IPS-15b (cell line): Measurements from ENCODE around the gene CELF2.

ENCODE experiments used
- H3K27me3 ChIP-seq: one replicate; pipeline ENCODE4 v1.6.1; 2013; ENCODE audit warnings: low read length; ENCODE audit not compliant: control insufficient read depth, insufficient read depth
- H3K36me3 ChIP-seq: one replicate; pipeline ENCODE4 v1.6.1; 2013; ENCODE audit warnings: low read length; ENCODE audit not compliant: control insufficient read depth, insufficient read depth
- H3K4me1 ChIP-seq: one replicate; pipeline ENCODE4 v1.6.1; 2013; ENCODE audit warnings: mild to moderate bottlenecking, low read length; ENCODE audit not compliant: control insufficient read depth, insufficient read depth
- H3K4me3 ChIP-seq: one replicate; pipeline ENCODE4 v1.5.1; 2013; ENCODE audit warnings: low read depth, low read length
- H3K9ac ChIP-seq: one replicate; pipeline ENCODE4 v1.6.1; 2013; ENCODE audit warnings: low read depth, mild to moderate bottlenecking, low read length
- H3K9me3 ChIP-seq: one replicate; pipeline ENCODE4 v1.6.1; 2013; ENCODE audit warnings: mild to moderate bottlenecking, low read length; ENCODE audit not compliant: control insufficient read depth, insufficient read depth

Gene CELF2

DNA sequence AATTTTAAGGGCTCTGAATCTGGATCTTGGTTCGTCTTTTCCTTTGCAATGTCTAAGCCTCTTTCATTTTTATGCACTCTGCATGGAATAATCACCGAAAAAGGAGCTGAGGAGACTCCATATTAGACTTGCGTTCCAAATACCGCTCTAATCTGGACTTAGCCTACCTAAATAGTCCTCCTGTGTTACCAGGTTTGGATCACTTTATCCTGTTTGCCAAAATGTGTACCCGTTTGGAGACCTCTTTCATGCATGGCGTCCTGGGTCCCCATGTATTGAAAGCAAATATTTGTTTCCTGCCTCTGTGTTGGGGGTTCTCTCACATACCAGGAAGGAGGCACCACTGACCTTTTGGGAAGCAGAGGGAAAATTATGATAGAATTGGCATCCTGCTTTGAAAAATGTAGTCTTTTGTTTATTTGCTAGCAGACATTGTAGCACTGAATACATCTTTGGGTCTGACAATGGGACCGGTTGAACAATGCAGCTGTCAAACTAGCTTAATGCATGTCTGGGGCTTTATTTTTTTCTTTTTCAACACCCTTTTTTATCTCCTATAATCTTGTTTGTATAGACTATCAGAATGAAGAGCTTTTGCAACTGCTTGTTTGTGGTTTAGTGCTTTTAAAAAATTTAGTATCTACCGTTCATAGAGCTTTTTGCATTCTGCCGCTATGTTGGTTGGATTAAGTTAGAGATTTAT, 11.8 kb upstream of the CELF2 start:
- Histone ChIP-seq H3K9ac (no peak overlapping the region), H3K36me3 (no peaks in the 10 kb centered on the region), H3K27me3 (no peaks in the 10 kb centered on the region), H3K4me3 (no peak overlapping the region), H3K4me1 (no peaks in the 10 kb centered on the region), H3K9me3 (no peaks in the 10 kb centered on the region)

DNA sequence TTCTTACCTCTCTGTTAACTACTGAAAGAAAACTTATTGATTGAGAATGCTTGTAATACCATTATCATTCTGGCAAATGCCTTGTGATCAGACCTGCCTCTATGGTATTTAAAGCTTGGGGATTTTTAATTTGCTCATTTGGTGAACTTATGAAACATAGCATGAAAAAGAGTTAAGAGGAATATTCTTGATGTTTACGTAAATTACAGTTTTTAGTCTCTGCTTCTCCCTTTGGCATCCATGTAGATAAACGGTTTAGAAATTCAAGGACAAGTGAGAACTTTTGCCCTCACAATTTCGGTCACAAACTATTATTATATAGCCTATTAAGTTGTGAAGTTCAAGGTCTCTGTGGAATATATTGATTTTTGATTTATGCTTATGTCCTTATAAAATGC, 11.2 kb upstream of the CELF2 start:
- Histone ChIP-seq H3K4me1 (no peaks in the 10 kb centered on the region), H3K4me3 (no peak overlapping the region), H3K27me3 (no peaks in the 10 kb centered on the region), H3K9me3 (no peaks in the 10 kb centered on the region), H3K36me3 (no peaks in the 10 kb centered on the region), H3K9ac (no peak overlapping the region)

DNA sequence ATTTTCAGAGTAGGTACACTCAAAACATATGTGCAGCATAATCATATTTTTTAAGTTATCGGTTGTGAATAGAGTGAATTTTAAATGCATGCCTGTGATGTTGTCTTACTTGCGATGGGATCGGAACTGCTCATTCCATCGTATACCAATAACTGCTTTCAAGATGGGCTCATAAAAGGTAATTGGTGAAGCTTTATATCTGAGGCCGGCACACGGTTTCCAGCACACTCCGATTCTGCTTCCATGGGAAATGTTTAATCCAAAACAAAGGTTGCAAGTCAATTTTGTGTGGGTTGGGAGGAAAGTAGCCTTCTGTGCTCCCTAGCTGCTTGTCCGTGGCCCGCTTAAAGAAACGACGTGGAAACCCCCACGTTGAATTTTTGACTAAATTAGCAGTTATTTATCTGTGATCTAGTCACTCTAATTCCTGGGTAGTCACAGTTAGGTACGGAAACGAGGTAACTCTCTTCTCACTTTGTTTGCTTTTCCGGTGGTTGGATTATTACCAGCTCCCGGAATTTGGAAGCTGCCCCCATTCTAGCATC, 10.1 kb upstream of the CELF2 start:
- no peaks in the 10 kb centered on the region for H3K27me3 ChIP-seq
- no peak overlapping the region for H3K4me3 ChIP-seq
- H3K36me3 ChIP-seq, result no peaks in the 10 kb centered on the region
- no peaks in the 10 kb centered on the region for H3K9me3 ChIP-seq
- no peaks in the 10 kb centered on the region for H3K4me1 ChIP-seq
- H3K9ac ChIP-seq, result no peak overlapping the region

DNA sequence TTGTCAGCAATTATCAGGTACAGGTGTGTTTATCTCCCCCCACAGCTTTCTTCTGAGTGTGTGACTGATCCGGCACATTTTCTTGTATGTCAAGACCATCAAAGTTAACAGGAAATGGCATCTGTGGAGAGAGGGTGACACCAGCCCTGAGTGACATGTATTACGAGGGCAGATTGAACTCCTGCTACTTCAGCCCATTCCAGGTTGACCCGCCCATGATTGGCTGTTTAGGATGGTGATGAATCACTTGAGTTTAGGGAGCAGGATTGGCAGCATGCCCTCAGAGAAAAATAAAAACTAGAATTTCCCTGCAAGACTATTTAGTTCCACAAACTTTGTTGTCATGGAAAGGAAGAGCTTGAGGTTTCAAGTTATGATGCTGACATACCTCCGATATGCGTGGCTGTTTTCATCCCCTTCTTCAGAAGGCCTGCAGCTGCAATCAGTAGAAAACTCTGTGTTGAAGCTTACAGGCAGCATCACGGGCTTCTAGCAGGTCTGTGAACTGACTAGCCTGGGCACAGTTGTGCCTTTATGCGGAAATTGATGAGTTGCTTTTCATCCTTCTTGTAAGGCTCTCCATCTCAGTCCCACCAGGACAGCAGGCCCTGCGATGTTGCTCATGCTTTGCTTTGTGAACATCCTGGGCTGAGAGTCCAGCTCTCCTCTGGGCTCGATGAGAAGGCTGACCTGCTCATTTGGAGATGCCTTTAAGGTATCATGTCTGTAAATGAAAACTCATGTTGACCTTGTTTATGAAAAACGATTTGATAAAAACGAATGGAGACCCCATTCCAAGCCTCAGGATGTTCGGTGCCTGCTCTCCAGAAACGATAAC, 8.0 kb upstream of the CELF2 start:
- Histone ChIP-seq H3K9ac (no peak overlapping the region), H3K27me3 (no peaks in the 10 kb centered on the region), H3K36me3 (no peaks in the 10 kb centered on the region), H3K4me3 (no peak overlapping the region), H3K4me1 (peaks cover 6% of the 10 kb centered on the region), H3K9me3 (no peaks in the 10 kb centered on the region)

DNA sequence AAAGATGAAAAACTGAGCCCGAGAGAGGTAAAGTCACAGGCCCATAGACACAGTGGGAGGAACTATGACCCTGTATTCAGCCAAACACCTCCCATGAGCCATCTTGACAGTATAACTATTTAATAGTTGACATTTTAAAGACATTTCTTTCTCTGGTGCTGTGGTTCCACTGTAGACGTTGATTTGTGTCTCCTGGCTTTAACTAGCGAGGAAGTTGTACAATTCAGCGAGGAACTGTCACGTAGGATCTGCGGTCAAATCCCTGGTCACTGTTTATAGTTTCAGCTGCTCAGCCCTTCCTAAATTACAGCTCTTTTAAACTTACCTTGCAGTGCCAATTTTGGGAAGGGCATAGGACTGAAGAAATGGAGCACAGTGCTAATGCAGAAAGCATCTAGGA, 7.1 kb upstream of the CELF2 start:
- Histone ChIP-seq H3K27me3 (no peaks in the 10 kb centered on the region), H3K4me1 (peaks cover 6% of the 10 kb centered on the region), H3K36me3 (no peaks in the 10 kb centered on the region), H3K4me3 (no peak overlapping the region), H3K9me3 (no peaks in the 10 kb centered on the region), H3K9ac (no peak overlapping the region)

DNA sequence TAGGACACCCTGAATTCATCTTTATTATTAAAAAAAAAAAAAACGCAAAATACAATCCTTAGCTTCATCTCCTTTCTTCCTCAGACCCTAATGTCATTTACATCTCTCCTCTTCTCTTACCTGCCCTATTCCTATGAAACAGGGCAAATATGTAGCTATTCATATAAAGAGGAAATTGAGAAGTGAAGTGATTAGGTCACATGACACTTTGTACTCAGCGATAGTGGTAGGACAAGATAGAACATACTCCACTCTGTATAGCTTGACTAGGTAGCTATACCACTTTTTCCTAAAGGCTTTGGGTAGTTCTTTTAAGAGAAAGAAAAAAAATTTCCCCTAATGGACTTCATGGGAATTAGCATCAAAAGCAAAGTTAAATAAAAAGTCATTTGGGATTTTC, 6.2 kb upstream of the CELF2 start:
- H3K9ac ChIP-seq, result no peak overlapping the region
- peaks cover 5% of the 10 kb centered on the region for H3K27me3 ChIP-seq
- H3K36me3 ChIP-seq, result no peaks in the 10 kb centered on the region
- H3K9me3 ChIP-seq, result no peaks in the 10 kb centered on the region
- H3K4me1 ChIP-seq, result peaks cover 6% of the 10 kb centered on the region
- no peak overlapping the region for H3K4me3 ChIP-seq

DNA sequence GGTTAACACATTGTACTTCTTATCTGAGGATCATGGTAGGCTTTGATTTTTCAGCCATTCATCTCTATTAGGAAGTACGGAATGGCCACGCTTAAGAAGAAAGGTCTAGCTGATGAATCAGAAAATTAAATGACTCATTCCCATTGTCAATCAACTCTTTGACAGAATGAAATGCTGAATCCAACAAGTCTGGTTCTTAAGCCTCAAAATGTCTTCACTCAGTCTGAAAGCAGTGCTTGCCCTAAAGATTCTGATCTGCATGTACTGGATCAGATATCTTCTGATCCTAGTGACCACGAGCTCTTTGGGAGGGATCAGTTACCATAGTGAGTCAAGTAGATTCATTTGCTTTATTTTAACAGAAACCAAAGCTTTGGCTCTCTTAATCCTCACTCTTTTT, 5.7 kb upstream of the CELF2 start:
- H3K27me3 ChIP-seq, result peaks cover 11% of the 10 kb centered on the region

DNA sequence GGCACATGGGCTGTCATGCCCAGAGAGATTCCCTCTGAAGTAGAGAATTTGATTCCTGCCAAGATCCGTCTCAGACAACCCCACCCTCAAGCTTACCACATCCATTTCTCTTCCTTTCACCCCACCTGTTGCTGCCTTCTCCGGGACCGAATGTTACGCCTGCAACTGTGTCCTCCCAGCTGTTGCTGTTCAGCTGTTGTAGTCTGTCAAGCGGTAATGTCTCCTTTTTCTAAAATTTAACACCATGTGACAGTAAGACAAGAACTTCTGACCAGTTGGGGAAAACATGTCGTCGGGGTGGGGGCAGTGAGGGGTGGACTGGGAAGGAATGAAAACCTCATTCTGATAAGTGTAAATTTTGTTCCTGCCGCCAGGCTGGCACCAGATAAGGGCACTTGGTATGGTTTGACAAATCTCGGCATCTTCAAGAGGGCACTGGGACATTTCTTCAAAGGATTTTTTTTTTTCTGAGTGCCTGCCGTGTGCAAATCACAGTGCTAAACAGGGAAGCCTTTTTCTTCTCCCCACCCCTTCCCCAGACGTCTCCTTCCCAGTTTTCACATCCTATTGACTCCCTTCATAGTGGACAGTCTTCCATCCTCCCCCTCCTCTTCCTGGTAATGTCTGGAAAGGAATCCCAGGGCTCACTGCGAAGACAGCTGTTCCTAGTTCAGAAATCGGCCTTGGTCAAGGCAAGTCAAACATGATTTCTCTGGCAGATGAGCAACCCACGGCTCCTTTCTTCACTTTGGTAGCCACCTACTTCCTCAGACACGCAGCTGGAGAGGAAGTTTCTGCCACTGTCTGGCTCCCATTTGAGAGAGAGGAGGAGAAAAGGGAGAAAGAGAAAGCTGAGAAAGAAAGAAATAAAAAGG, 5.0 kb upstream of the CELF2 start:
- no peak overlapping the region for H3K9ac ChIP-seq
- H3K4me3 ChIP-seq, result no peak overlapping the region
- H3K36me3 ChIP-seq, result no peaks in the 10 kb centered on the region
- peaks cover 13% of the 10 kb centered on the region for H3K27me3 ChIP-seq
- H3K4me1 ChIP-seq, result peaks cover 13% of the 10 kb centered on the region
- no peaks in the 10 kb centered on the region for H3K9me3 ChIP-seq

More for the DNA sequence above, 5.7 kb upstream of the CELF2 start:
- Histone ChIP-seq H3K4me1 (peaks cover 10% of the 10 kb centered on the region), H3K36me3 (no peaks in the 10 kb centered on the region), H3K9ac (no peak overlapping the region), H3K4me3 (no peak overlapping the region), H3K9me3 (no peaks in the 10 kb centered on the region)

DNA sequence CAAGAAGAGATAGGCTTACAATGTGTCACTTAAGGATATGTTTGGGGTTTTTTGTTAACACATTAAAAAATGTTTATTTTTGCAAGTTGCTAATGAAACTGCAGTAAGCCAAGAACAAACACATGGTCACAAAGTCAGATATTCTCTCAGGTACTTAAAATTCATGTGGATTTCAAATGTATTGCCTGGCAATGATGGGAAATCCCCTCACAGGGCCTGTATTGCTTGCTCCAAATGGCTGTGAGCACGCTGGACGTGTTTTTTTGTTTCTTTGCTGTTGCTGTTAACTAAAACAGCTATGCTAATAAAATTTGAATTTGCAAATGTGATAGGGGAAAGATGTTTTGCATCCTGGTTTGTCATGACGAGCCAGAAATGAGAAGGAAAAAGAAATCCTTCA, 3.8 kb upstream of the CELF2 start:
- Histone ChIP-seq H3K27me3 (peaks cover 15% of the 10 kb centered on the region), H3K36me3 (no peaks in the 10 kb centered on the region), H3K4me1 (peaks cover 13% of the 10 kb centered on the region), H3K9me3 (no peaks in the 10 kb centered on the region), H3K4me3 (no peak overlapping the region), H3K9ac (no peak overlapping the region)

DNA sequence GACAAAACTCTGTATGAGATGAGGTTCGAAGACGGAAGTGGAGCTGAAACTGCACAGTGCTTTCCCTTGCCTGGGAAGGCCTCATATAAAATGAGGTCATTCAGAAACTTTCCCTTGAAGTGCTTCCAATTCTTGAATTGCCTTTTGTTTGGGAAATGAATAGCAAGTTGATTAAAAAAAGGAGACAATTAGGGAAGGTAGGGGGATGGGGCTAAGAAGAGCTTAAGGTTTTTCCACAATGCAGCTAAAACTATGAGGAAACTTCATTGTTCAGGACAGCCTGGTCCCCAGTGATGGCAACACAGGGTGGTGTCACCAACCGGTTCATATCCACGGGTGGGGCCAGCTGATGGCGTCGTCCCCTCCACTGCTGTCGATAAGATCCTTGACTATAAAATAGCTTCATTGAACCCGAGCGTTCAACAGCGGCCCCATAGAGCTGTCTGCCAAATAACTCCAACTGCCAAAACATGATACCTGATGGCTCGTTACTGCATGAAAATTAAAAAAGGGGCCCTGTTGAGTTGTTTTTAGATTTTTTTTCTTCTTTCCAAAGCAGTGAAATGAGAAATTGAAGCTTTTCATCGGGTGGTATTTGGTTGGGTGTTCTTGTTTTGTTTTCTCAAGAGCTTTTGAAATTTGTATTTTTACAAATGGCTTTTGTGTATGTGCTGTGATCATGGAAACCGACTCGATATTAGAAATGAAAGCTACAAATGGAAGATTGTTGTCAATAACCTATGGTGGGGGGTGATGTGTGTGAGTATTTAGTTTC, 2.8 kb upstream of the CELF2 start:
- Histone ChIP-seq H3K4me3 (no peak overlapping the region), H3K36me3 (no peaks in the 10 kb centered on the region), H3K4me1 (peaks cover 16% of the 10 kb centered on the region), H3K9me3 (no peaks in the 10 kb centered on the region), H3K27me3 (peaks cover 25% of the 10 kb centered on the region), H3K9ac (no peak overlapping the region)

DNA sequence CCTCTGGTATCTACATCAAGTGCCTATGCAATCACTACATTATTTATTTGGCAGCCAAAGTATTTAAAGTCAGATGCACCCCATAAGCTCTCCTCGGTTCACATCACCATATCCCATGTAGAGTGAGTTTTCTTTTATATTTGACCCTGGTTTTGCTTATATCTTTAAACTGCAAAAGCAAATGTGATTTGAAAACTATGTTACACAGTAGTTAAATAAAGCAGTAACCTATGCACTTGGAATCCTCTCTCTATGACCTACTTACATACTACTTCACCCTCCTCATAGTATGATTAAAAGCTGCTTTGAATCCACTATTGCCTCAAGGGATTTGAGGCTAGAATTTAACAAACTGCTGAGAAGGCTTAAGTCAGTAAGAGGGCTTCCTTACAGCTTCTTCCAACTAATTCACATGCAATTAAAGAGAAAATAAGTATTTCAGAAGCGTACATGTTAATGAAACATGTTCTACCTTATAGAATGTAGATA, 2.2 kb upstream of the CELF2 start:
- H3K9ac ChIP-seq, result no peak overlapping the region
- H3K27me3 ChIP-seq, result peaks cover 28% of the 10 kb centered on the region
- no peak overlapping the region for H3K4me3 ChIP-seq
- no peaks in the 10 kb centered on the region for H3K9me3 ChIP-seq
- H3K4me1 ChIP-seq, result peaks cover 16% of the 10 kb centered on the region
- H3K36me3 ChIP-seq, result no peaks in the 10 kb centered on the region
